Ovary (tissue), 9 donors: Measurements from ENCODE around the gene CDK6. TPM values are rescaled to one million over a fixed set of nuclear protein-coding genes. Genes with fewer than 3 reads are reported as not detected.

Source experiments
- DNase-seq, 5 donors: peaks; one replicate each; pipeline ENCODE4 v3.0.0-alpha.2; 2019 to 2020
- H3K27ac ChIP-seq, 2 donors: fragments of 200-600 bp; one replicate each; pipeline versions ENCODE4 v1.5.1 to v1.8.0; 2019 to 2022
- H3K27me3 ChIP-seq: fragments of 200-600 bp; one replicate; pipeline ENCODE4 v1.8.0; 2022
- H3K36me3 ChIP-seq: fragments of 200-600 bp; sonication (generic); one replicate; pipeline ENCODE4 v1.5.1; 2019
- H3K4me1 ChIP-seq: one replicate; pipeline ENCODE4 v1.8.1; 2013; ENCODE audit warnings: mild to moderate bottlenecking, moderate library complexity; ENCODE audit not compliant: insufficient read depth
- H3K4me3 ChIP-seq: fragments of 200-600 bp; sonication (generic); one replicate; pipeline ENCODE4 v1.5.1; 2017
- H3K9me3 ChIP-seq, 2 donors: fragments of 200-600 bp in 1 of 2; sonication (generic) in 1 of 2; one replicate each; pipeline versions ENCODE4 v1.5.1 to v1.8.1; 2013 to 2019; ENCODE audit warnings: mild to moderate bottlenecking in 1 of 2, moderate library complexity in 1 of 2
- EP300 ChIP-seq: sonication (generic); formaldehyde crosslinking; IDR thresholded peaks from one replicate; pipeline ENCODE4 v1.6.1; 2017; ENCODE audit warnings: antibody characterized with exemption
- POLR2A ChIP-seq: fragments of 450-650 bp; IDR thresholded peaks from one replicate; pipeline ENCODE4 v1.6.1; 2017; ENCODE audit warnings: antibody characterized with exemption, mild to moderate bottlenecking, moderate library complexity
- WGBS, 3 donors: extraction: QIAGEN DNeasy Blood & Tissue Kit in 1 of 3; methylation state at CpG; one replicate each; pipeline versions ENCODE4 v1.1.5 to v1.1.7; 2013 to 2017; 5-methylcytosine and 5-hydroxymethylcytosine counted together
- intact Hi-C, 4 donors: fragments of 100-400 bp; cut with DNase I; formaldehyde crosslinking; loops; one replicate each; pipeline versions ENCODE4 v1.11.0 to v1.15.1; 2022 to 2023
- polyA plus RNA-seq, 2 donors: library from polyadenylated mRNA; stranded (reverse); fragments of 200-250 nt in 1 of 2; fragments of 350-450 nt in 1 of 2; fragmentation: Illumina TruSeq in 1 of 2; extraction: RNeasy Lipid Tissue Mini Kit (QIAGEN cat#74804) in 1 of 2; gene quantifications; one replicate each; pipeline ENCODE4 v1.2.3, GENCODE V29; 2013 to 2014
- total RNA-seq, 7 donors: library from RNA; depleted of rRNA in 2 of 7; stranded (reverse); fragments of >200 nt in 2 of 7; fragmentation: NEBNext Ultra II Directional in 3 of 7; extraction: Animal tissue kit (Norgen Biotek cat#: 25700) in 3 of 7; gene quantifications; one replicate each; pipeline versions ENCODE4 v1.1.0 to v1.2.4, GENCODE V29; 2016 to 2023
- TF ChIP-seq, protein P1 (sequence below), 3 donors: fragments of 450-650 bp in 2 of 3; fragments of 200-600 bp in 1 of 3; IDR thresholded peaks; one replicate each; pipeline versions ENCODE4 v1.5.1 to v1.8.0; 2016 to 2022; ENCODE audit warnings: antibody characterized with exemption in 3 of 3, mild to moderate bottlenecking in 1 of 3
- donor health status: DM: no; HTN: no; CAD: no; lungs with moderate emphysema.
- donor health status: DM: no; HTN: no; CAD: no.
- donor health status: Bipolar disorder and iron deficiency.
- donor health status: DM: yes; HTN: yes; CAD: no.
- donor health status: DM: no; HTN: no; CAD: no.
- donor health status: DM: yes; HTN: yes; CAD: no.

Gene CDK6
- total and polyA plus RNA-seq, 9 donors = 1.8 to 20.4 (median 11.2) TPM

DNA sequence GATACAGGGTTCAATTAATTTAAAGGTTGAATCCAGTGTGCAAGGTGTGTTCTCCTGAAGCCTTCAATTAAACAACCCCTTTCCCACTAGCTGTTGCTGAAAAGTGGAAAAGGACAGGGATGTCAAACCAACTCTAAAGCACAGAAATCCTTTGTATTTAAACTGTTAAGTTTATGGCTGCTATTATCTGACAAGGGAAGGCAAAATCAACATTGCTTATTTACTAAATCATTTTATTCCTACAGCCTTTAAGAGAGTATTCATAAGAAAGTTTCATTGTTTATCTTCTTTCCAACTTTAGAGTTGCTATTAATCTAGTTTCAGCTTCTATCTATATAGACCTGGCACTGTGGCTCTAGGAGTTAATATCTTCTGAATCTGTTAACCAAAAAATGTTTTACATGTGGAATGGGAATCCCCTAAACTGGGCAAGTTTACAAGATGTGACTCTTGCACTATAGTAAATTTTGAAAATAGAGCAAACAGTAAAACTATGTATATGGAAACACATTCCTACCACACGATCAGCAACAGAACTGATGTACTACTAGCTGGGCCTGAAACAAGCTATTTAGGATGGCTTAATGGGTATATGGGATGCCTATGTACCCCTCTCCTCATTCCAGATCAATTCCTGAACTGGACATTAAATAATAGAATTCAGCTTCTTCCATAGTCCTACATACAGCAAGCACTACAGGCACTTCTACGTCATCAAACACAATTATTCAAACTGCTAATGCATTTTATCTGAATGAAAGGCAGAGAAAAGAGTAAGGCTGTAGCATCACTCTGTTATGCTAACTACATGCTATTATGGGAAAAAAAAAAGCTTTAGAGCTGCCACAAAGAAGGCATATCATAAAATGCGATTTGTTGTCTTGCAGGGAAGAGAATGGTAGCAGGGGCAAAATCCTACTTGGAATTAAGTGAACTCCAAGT lies 52.8 kb downstream of the CDK6 start:
- WGBS, 3 donors = 87 to 93% (median 90%) methylated on average over 3 of the region's 3 CpGs
- no peaks in the 10 kb centered on the region for H3K36me3 ChIP-seq
- peaks cover 3% of the 10 kb centered on the region for H3K4me1 ChIP-seq
- no peak overlapping the region for H3K4me3 ChIP-seq
- DNase-seq = no peak
- no peak overlapping the region for H3K27ac ChIP-seq
- H3K27me3 ChIP-seq = no peaks in the 10 kb centered on the region
- no peaks in the 10 kb centered on the region for H3K9me3 ChIP-seq
- intact Hi-C loops = no loop called here
- TF ChIP-seq POLR2A (no peak), EP300 (no peak)
- TF ChIP-seq, protein P1, sequence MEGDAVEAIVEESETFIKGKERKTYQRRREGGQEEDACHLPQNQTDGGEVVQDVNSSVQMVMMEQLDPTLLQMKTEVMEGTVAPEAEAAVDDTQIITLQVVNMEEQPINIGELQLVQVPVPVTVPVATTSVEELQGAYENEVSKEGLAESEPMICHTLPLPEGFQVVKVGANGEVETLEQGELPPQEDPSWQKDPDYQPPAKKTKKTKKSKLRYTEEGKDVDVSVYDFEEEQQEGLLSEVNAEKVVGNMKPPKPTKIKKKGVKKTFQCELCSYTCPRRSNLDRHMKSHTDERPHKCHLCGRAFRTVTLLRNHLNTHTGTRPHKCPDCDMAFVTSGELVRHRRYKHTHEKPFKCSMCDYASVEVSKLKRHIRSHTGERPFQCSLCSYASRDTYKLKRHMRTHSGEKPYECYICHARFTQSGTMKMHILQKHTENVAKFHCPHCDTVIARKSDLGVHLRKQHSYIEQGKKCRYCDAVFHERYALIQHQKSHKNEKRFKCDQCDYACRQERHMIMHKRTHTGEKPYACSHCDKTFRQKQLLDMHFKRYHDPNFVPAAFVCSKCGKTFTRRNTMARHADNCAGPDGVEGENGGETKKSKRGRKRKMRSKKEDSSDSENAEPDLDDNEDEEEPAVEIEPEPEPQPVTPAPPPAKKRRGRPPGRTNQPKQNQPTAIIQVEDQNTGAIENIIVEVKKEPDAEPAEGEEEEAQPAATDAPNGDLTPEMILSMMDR (IDR thresholded peaks at IDR 0.05) = no peak

- WGBS, 3 donors = 82 to 84% (median 83%) methylated on average over 3 of the region's 3 CpGs
- Histone ChIP-seq H3K4me3 (no peak overlapping the region), H3K9me3 (no peaks in the 10 kb centered on the region), H3K27ac (no peak overlapping the region), H3K36me3 (no peaks in the 10 kb centered on the region), H3K4me1 (peaks cover 3% of the 10 kb centered on the region), H3K27me3 (no peaks in the 10 kb centered on the region)
- no peak for DNase-seq
- TF ChIP-seq EP300 (no peak), POLR2A (no peak)
- TF ChIP-seq, protein P1 (IDR thresholded peaks at IDR 0.05) = no peak
- intact Hi-C loops = no loop called here
Observed at GRCh38 chr7:92782855-92783254, 53.5 kb downstream of the CDK6 start.

DNA sequence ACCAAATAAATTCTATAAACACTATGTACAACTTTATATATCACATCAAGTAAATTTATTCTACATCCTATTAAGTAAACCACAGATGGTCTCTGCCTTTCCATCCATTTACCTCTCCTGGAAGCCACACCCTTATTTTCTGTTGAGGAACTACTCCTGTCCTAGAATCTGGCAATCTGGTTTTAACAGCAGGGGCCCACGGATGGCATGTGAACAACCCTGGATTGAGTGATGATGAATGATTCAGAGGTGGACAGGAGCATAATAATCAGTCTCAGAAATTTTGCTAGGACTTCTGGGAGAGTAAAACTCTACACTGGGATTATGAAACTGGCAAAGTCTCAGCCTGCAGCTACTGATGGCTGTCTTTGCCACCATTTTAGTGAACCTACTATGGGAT lies 54.1 kb downstream of the CDK6 start:
- H3K36me3 ChIP-seq = no peaks in the 10 kb centered on the region
- H3K27me3 ChIP-seq = no peaks in the 10 kb centered on the region
- peaks cover 3% of the 10 kb centered on the region for H3K4me1 ChIP-seq
- WGBS, 3 donors = 64 to 76% (median 69%) methylated on average over 1 of the region's 1 CpG
- H3K27ac ChIP-seq = no peak overlapping the region
- H3K9me3 ChIP-seq = no peaks in the 10 kb centered on the region
- TF ChIP-seq EP300 (no peak), POLR2A (no peak)
- TF ChIP-seq, protein P1 (IDR thresholded peaks at IDR 0.05) = no peak
- intact Hi-C loops = no loop called here
- H3K4me3 ChIP-seq = no peak overlapping the region
- DNase-seq = no peak

- Histone ChIP-seq H3K4me1 (peaks cover 3% of the 10 kb centered on the region), H3K27ac (no peak overlapping the region)
- DNase-seq = peak in 4 of 5 donors; percentile 21 to 50 (median 23)
Observed at GRCh38 chr7:92781117-92781720, 55.2 kb downstream of the CDK6 start.

More at GRCh38 chr7:92781117-92781720, 55.2 kb downstream of the CDK6 start:
- intact Hi-C loops = no loop called here
- 6 to 24% (median 12%) methylated on average over 3 of the region's 3 CpGs for WGBS, 3 donors
- no peaks in the 10 kb centered on the region for H3K27me3 ChIP-seq
- H3K9me3 ChIP-seq = no peaks in the 10 kb centered on the region
- TF ChIP-seq EP300 (no peak), POLR2A (no peak)
- TF ChIP-seq, protein P1 (IDR thresholded peaks at IDR 0.05) = no peak
- H3K4me3 ChIP-seq = no peak overlapping the region
- H3K36me3 ChIP-seq = no peaks in the 10 kb centered on the region
